HG02938 (cell line): ENCODE results near the gene SV2C.
"Not testable (repeated sequence)": the region's sequence is repeated elsewhere in the genome, so short reads cannot be mapped to it uniquely, and the experiment has no call there.

Experiments used
- ATAC-seq: cut with Tn5 transposase; IDR thresholded peaks from one replicate; pipeline ENCODE4 v1.9.1; 2021; ENCODE audit warnings: mild to moderate bottlenecking, moderate library complexity; ENCODE audit not compliant: unreplicated experiment

Gene SV2C

DNA sequence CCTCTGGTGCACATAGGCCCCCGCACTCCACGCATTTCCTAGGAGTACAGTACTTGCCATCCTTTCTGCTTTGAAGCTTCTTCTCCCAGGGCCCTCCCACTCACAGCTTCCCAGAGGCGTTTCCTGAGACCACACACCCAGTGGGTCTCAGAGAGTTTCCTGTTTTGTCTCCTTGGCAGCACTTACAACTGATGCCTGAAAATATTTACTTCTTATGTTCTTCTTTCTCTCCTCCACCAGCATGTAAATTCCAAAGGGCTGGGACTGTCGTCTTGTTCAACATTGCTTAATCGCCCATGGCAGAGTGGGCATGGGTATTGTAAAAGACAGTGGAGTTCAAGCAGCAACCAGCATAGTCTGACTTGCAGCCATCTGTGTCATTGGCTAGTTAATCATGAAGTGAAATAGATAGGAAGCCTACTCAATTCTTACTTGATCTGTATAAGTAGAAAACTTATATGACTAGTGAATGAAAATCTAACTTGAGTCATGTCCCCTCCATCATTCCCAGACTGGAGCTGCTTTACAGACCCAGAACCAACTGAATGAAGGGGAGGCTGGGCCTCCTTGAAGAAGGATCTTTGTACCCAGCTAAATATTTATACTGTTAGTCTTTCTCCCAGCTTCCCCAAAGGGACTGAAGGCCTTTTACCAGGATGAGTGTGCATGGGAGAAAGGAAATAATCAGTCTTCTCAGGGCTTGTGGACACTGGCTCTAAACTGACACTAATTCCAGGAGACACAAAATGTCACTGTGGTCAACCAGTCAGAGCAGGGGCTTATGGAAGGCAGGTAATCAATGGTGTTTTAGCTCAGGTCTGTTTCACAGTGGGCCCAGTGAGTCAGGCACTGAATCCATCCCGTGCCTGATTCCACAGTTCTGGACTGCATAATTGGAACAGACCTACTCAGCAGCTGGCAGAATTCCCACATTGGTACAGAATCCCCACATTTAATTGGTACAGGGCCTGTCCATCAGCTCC is 116.4 kb downstream of the SV2C start:
- no peak for ATAC-seq

DNA sequence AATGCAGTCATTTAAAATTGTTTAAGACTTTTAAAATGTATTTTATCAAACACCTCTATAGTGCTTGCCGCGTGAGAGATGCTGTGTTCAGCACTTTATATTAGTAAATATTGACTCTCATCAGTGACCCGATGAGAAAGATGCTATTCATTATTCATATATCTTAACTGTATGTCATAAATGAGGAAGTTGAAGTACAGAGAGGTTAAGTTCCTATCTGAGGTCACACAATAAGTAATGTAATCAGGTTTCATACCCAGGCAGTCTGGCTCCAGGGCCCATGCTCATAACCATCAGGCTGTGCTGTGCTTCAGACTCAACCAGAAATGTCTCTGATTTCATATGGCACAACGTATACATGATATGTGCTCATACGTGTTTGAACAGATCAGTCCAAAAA is 119.0 kb downstream of the SV2C start:
- ATAC-seq, result peak; percentile 68

DNA sequence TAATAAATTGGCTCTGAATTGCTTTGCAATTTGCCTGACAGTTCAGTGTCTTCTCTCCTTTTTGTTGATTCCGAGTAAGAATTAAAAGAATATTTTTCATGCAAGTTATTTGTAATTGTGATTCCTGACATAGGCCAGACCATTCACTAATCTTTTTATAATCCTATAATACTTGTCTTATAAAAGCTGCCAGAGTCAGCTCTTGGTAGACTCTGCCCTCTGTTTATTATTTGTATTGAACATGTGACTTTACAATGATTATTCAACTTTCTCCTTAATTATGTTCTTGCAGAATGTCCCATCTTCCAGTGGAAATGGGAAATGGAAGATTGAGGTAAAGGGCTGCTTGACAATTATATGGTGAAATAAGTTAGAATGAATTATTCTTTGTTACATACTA is 121.0 kb downstream of the SV2C start:
- ATAC-seq, result no peak

DNA sequence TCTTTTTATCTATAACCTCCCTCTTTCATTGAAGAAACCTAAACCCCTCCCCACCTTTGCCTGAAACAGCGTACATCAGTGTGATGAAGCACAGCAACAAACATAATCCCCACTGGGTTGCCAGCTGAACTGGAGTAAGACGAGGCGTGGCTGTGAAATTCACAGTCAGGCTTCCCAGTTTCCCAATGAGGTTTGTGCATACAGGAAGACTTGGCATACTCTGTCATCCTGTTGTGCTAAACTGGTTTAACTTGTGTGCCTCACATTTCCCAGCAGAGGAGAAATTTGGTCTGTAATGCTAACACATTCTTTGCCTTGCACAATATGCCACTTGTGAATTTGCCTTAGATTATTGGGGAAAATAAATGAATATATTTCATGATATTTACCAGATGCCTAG is 121.5 kb downstream of the SV2C start:
- no peak for ATAC-seq

DNA sequence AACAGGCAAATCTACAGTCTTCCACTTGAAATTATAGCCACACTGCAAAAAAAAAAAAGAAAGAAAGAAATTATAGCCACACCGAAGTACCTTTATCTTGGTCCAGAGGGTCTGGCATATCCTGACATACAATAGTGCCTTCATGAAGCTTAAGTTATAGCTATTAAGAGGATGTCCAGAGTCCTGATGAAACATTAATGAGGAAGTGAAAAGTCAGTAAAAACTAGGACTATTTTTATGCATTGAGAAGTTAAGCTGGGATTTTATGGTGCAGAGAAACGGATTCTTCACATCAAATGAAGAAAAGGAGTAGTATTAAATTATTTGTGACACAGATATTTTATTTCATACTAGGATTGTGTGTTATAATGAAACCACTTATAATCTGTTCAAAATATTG is 123.9 kb downstream of the SV2C start:
- no peak for ATAC-seq

DNA sequence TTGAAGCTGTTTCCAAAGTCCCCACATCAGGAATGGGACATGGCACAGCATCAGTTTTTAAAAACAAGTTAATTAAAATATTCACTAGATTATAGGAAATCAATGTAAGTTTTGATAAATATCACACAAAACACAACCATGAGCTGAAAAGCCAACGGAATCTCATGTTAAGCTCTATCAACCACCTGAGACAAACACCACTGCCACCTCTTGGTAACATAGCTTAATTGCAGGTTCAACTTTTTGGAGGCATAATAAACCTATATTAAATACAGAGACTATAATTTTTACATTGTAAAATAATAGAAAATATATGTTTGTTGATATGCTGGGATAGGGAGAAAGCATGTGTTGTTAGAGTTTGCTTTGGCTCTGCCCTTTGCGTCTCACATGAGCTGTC is 126.1 kb downstream of the SV2C start:
- ATAC-seq, result no peak

DNA sequence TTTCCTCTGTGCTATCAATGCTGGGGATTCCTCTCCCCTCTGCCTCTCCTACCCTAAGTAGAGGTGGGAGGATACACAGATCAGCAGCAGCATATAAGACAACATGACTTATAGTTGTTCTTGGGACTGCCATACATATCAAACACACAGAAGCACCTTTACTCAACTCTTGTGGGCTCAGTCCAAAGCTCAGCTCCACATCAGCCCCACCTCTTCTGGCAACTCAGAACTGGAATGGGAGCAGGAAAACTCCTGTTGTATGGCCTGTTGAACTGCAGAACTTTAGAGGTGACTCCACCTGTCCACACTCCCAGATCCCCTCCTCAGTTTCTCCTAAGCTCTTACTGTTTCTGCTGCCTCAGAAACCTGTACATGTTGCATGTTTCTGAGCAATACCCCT is 127.8 kb downstream of the SV2C start:
- no peak for ATAC-seq

DNA sequence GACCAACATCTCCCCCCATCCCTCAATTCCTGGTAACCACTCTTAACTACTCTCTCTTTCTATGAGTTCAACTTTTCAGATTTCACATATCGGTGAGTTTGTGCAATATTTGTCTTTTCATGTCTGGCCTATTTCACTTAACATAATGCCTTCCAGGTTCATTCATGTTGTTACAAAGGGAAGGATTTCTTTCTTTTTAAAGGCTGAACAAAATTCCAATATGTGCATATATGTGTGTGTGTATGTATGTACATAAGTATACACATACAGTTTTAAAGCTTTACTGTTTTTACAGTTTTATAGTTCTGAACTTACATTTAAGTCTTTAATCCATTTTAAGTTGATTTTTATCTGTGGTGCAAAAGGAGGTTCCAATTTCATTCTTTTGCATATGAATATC is 130.7 kb downstream of the SV2C start:
- no peak for ATAC-seq

DNA sequence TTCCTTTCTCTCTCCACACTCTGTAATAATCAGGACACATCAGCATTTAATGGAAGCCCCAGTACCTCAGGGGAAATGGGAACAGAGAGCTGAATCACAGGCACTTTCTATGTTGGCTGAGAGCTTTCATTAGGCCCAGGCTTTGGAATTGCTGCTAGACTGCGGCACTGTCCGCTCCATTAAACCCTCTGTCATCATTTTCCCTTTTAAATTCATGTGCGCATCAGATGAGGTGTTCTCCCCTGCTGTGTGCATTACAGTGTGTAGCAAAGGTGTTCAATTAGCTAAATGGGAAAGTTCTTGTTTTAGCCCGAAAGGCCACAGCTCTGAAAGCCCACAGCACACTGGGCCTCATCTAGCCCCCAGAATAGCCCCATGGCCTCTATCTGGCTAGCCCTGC is 133.6 kb downstream of the SV2C start:
- ATAC-seq, result no peak

DNA sequence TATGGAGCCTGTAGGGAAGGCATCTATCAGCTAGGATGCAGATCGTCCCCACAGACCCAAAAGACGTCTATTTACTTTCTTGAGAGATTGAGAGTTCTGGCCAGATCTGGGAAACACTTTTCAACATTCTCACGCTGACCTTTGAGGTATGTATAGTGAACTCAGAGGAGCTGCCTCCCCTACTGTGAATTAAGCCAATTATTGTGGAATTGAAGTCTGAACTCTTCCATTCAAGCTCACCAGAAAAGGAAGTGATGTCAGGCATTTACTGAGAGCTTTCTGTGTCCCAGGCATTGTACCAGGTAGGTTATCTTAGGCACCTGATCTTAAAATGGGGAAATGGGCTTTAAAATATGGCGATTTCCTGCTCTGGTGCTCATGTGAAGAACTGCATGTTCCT is 136.5 kb downstream of the SV2C start:
- no peak for ATAC-seq

DNA sequence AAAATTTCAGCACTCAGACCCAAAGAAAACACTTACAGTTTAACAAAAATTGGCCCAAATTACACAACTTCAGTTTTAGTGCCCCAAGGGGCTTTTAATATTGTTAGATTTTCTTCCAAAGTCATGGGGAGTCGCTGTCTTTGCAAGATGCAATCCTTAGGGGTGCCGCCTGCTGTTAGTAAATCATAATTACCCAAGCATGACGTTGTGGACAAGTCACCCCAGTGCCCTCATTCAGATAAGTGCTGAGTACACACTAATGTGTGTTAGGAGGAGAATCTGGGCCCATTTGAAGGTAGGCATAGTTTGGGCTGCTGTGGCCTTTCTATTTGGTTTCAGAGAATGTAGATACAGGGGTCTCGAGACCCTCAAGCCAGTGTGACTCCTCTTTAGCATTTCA is 138.1 kb downstream of the SV2C start:
- no peak for ATAC-seq

DNA sequence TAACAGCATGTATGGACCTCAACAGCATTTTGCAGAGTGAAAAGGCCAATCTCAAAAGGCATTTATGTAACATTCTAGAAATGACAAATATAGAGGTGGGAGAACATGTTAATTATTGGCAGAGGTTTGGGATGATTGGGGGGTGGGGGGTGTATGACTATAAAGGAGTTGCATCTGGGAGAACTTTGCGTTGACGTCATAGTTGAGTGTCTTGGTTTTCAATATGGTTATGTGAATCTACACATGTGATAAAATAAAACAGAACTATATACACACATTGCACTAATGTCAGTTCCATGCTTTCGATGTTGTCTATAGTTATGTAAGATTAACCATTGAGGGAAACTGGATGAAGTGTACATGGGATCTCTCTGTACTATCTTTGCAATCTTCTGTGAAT is 139.1 kb downstream of the SV2C start:
- ATAC-seq, result no peak

DNA sequence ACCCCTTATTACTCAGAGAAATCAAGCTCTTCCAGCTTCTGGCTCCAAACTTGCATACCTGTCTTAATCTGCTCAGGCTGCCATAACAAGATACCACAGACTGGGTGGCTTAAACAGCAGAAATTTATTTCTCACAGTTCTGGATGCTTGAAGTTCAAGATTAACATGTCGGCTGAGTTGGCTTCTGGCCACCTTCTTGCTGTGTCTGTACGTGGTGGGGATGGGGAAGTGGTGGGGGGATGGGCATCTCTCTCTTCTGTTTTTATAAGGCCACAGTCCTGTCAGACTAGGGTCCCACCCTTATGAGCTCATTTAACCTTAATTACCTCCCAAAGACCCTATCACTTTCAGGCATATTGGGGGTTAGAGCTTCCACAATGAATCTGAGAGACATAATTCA is 140.5 kb downstream of the SV2C start:
- ATAC-seq, result no peak

DNA sequence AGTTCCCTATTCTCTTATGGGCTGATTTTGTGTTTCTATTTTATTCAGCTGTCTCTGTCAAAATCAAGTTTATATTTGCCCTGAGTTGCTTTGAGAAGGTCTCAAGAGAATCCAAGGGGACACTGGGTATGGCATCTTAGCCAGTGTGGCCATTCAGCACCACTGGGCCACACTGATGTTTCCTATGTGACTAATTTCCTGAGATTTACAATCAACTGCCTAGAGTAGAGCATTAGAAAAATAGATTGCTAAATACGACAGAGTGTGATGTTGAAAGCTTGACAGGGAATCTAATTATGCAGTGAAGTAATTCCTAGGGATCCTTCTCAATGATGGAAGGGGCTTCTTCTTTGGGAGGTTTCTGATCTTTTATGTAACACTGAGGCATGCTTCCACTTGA is 141.7 kb downstream of the SV2C start:
- no peak for ATAC-seq

DNA sequence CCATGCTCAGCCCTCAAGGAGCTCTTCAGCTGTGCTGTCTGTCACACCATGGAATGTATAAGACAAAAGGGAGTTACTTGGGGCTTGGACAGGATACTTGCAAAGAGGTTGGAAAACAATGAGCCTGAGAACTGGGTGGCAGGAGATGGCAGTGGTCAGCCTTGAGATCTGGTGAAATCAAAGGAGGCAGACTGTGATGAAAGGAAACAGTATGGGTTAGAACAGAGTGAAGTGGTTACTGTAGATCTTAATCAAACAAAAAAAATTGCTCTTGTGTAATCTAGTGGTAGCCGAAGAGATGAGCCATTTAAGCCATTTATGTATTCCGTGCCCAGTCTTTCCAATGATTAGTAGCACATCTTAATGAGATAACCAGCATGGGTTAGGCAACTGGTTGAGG is 142.2 kb downstream of the SV2C start:
- ATAC-seq, result no peak

DNA sequence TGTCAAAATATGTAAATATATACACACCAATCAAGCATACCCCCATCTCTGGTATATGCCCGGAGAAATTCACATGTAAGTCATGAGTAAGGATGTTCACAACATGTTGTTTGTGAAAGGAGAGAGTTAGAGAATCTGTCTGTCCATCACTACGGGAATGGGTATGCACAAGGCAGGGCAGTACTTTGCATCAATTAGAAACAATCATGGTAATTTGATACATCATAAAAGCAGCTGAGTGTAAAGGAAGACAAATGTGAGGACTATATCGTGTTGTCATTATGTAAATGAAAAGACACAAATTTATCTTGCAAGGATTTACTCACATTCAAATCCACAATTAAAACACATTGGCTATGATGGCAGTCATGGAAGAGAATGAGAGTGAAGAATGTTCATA is 146.7 kb downstream of the SV2C start:
- ATAC-seq, result no peak

DNA sequence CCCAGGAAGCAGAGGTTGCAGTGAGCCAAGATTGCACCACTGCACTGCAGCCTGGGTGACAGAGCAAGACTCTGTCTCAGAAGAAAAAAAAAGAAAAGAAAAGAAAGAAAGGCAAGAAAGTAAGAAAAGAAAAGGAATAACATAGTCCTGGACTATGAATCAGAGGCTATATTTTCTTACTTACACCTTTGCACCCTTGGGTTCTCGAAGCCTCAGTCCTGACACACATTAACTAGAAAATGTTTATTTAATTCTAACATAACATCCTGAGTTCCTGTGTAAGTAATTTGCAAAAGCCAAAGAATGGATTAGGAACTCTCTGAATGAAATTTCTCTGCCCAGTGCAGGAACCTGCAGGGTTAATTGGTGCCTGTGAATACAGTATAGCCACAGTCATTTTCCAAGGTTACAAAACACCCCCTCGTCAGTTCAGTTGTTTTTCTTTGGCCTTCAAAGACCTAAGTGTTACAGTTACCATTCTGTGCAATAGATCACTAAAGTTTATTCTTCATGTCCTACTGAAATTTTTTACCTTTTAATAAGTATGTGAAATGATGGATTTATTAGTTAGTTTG is 147.6 kb downstream of the SV2C start:
- ATAC-seq, result no peak

DNA sequence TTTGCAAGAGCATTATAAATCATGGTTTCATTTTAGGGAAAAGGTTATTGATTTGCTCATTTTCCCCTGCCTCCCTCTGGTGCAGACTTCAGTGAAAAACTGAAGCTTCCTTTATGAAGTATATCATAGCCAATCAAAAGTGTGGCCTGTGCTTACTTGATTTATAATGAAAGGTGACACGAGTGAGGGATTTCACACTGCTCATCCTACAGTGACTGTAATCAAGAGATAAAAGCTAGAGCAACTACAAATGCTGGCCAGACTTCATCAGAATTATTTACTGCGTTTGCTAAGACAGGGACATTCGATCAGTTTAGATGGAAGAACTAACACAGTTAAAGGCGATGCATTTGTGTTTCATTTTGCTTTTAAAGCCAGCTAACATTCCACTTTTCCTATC is 151.5 kb downstream of the SV2C start:
- no peak for ATAC-seq

DNA sequence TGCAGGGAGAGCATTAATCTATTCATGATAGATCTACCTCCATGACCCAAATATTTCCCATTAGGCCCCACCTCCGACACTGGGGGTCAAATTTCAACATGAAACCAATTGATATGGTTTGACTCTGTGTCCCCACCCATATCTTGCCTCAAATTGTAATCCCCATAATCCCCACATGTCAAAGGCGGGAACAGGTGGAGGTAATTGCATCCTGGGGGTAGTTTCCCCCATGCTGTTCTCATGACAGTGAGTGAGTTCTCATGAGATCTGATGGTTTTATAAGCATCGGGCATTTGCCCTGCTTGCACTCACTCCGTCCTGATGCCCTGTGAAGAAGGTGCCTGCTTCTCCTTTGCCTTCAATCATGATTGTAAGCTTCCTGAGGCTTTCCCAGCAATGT is 153.5 kb downstream of the SV2C start:
- no peak for ATAC-seq

DNA sequence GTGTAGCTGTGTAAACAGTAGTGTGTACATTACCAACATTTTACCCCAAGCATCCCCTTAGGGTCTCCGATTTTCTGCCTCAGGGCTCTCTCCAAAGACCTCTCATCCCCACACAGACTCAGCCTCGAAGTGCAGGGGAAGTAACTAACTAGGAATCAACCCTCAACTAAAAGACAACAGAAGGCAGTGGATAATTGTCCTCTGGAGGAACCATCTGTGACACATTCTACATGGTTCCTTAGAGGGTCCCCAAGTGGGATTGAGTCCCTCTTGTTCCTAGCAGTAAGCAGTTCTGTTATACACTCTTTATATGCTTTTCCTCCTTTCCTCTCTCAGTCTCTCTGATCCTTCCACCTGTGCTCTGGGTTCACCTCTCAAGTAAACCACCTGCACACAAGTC is 157.2 kb downstream of the SV2C start:
- no peak for ATAC-seq

DNA sequence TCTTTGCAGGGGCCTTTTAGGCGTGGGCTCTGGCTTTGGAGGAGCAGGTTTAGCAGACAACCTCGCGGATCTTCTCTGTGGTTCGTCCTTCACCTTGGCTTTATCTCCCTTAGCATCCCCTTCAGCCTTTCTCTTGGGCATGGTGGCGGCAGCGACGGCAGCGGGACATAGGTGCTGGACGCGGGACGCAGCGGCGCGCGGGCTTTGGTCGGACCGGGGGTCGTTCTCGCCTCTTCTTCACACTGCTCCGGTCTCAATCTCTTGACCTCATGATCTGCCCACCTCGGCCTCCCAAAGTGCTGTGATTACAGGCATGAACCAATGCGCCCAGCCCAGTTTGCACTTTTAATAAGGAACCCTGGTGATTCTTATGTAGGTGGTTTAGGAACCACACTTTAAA is 159.0 kb downstream of the SV2C start:
- not testable (repeated sequence) for ATAC-seq

DNA sequence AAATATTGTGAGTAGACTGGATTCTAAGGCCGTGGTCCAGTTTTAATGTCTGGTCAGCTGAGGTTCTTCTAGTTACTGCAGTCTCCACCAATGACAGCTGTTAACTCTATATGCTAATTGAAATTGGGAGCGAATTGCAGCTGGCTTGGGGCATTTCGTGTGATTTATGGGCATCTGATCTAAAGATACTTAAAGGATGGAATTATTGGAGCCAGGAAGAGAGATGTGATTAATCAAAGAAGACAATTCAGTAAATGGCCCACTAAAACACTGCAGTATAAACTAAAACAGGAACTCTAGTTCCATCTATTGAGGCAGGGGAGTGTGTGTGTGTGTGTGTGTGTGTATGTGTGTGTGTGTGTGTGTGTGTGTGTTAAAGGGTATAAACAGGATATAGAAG is 162.4 kb downstream of the SV2C start:
- no peak for ATAC-seq

DNA sequence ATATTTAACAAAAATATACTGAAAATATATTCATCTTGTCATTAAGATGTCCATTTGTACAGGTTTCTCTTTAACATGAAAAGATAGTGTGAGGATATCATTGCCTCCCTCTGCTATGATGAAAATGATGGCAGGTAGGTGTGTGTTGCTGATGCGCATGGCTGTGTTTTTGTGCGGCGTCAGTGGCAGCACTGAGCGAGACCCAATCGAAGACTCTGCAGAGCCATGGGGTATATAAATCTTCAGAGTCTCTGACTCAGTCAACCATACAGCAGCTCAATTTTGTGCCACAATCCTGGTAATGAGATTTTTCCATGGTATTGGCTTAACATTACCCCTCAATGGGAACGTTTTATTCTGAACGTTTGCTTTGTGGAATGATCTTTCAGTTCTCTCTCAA is 166.4 kb downstream of the SV2C start:
- no peak for ATAC-seq
